Fibroblast of upper back skin (primary cell): Measurements from ENCODE around the gene PPP2R5C.

Experiments used
- DNase-seq: peaks from one replicate; pipeline ENCODE4 v3.0.0-alpha.2; 2013

PPP2R5C gene

GRCh38 chr14:101817501-101818001, 56.0 kb downstream of the PPP2R5C start:
- no peak for DNase-seq

- no peak for DNase-seq
Measured at GRCh38 chr14:101819251-101819990, 57.9 kb downstream of the PPP2R5C start.

GRCh38 chr14:101820283-101820798, 58.8 kb downstream of the PPP2R5C start:
- DNase-seq = no peak

- DNase-seq = no peak
Measured at GRCh38 chr14:101821528-101821927, 60.0 kb downstream of the PPP2R5C start.

GRCh38 chr14:101823066-101823465, 61.6 kb downstream of the PPP2R5C start:
- DNase-seq = no peak

- no peak for DNase-seq
Measured at GRCh38 chr14:101823511-101824120, 62.1 kb downstream of the PPP2R5C start.

GRCh38 chr14:101824339-101824727, 62.8 kb downstream of the PPP2R5C start:
- no peak for DNase-seq

- no peak for DNase-seq
Measured at GRCh38 chr14:101825797-101826196, 64.3 kb downstream of the PPP2R5C start.

GRCh38 chr14:101826351-101826750, 64.8 kb downstream of the PPP2R5C start:
- no peak for DNase-seq

GRCh38 chr14:101827286-101827685, 65.8 kb downstream of the PPP2R5C start:
- no peak for DNase-seq

- peak; percentile 41 for DNase-seq
Measured at GRCh38 chr14:101828046-101828445, 66.5 kb downstream of the PPP2R5C start.

- no peak for DNase-seq
Measured at GRCh38 chr14:101830271-101830670, 68.8 kb downstream of the PPP2R5C start.

- no peak for DNase-seq
Measured at GRCh38 chr14:101833045-101833444, 71.5 kb downstream of the PPP2R5C start.

- no peak for DNase-seq
Measured at GRCh38 chr14:101834397-101834796, 72.9 kb downstream of the PPP2R5C start.

- DNase-seq = no peak
Measured at GRCh38 chr14:101834800-101835547, 73.5 kb downstream of the PPP2R5C start.

GRCh38 chr14:101835566-101835965, 74.1 kb downstream of the PPP2R5C start:
- no peak for DNase-seq

- DNase-seq = no peak
Measured at GRCh38 chr14:101836135-101836534, 74.6 kb downstream of the PPP2R5C start.

GRCh38 chr14:101838476-101838875, 77.0 kb downstream of the PPP2R5C start:
- no peak for DNase-seq

- no peak for DNase-seq
Measured at GRCh38 chr14:101839236-101839635, 77.7 kb downstream of the PPP2R5C start.

GRCh38 chr14:101839661-101840060, 78.2 kb downstream of the PPP2R5C start:
- DNase-seq = no peak

GRCh38 chr14:101840649-101841369, 79.3 kb downstream of the PPP2R5C start:
- no peak for DNase-seq

GRCh38 chr14:101843038-101843437, 81.5 kb downstream of the PPP2R5C start:
- no peak for DNase-seq

- DNase-seq = no peak
Measured at GRCh38 chr14:101843665-101844064, 82.2 kb downstream of the PPP2R5C start.
